Effector memory CD4-positive, alpha-beta T cell (primary cell): ENCODE measurements around the gene TMED9.

Experiments used
- DNase-seq, 3 donors: peaks; one replicate each; pipeline ENCODE4 v3.0.0-alpha.2; 2020
- H3K27ac ChIP-seq: 2 replicates; pipeline ENCODE4 v1.7.0; 2013; ENCODE audit warnings: mild to moderate bottlenecking, low read length, moderate library complexity; ENCODE audit not compliant: insufficient read depth, poor library complexity, severe bottlenecking
- H3K27me3 ChIP-seq: replicated peaks from 2 replicates; pipeline ENCODE4 v1.7.0; 2013; ENCODE audit warnings: mild to moderate bottlenecking, low read length; ENCODE audit not compliant: insufficient read depth, control insufficient read depth, poor library complexity, severe bottlenecking
- H3K36me3 ChIP-seq: 2 replicates; pipeline ENCODE4 v1.7.0; 2013; ENCODE audit warnings: mild to moderate bottlenecking, low read length, moderate library complexity; ENCODE audit not compliant: control insufficient read depth, insufficient read depth
- H3K4me1 ChIP-seq: 2 replicates; pipeline ENCODE4 v1.7.0; 2013; ENCODE audit warnings: low read length, mild to moderate bottlenecking; ENCODE audit not compliant: control insufficient read depth, insufficient read depth, poor library complexity, severe bottlenecking
- H3K4me3 ChIP-seq: 2 replicates; pipeline ENCODE4 v1.7.0; 2013; ENCODE audit warnings: low read length, low read depth, mild to moderate bottlenecking; ENCODE audit not compliant: insufficient read depth, poor library complexity, severe bottlenecking
- H3K9me3 ChIP-seq: 2 replicates; pipeline ENCODE4 v1.7.0; 2013; ENCODE audit warnings: mild to moderate bottlenecking, low read length, moderate library complexity; ENCODE audit not compliant: control insufficient read depth

The TMED9 gene

GRCh38 chr5:177596775-177597238 lies 4.8 kb downstream of the TMED9 start:
- peaks cover 18% of the 10 kb centered on the region for H3K4me1 ChIP-seq
- no peaks in the 10 kb centered on the region for H3K9me3 ChIP-seq
- H3K4me3 ChIP-seq = no peak overlapping the region
- no peak for DNase-seq
- no peak overlapping the region for H3K27ac ChIP-seq
- H3K36me3 ChIP-seq = peaks cover 34% of the 10 kb centered on the region
- no peaks in the 10 kb centered on the region for H3K27me3 ChIP-seq

- Histone ChIP-seq H3K4me1 (peaks cover 8% of the 10 kb centered on the region), H3K27me3 (no peaks in the 10 kb centered on the region)
- no peak for DNase-seq
Measured at GRCh38 chr5:177598477-177598876, 6.5 kb downstream of the TMED9 start.

GRCh38 chr5:177599731-177600507 lies 7.9 kb downstream of the TMED9 start, which contains the start of gene B4GALT7:
Gene B4GALT7 (plus strand): TSS chr5:177600132. CDS start chr5:177600211, 79 bp downstream.
- peak; percentile 66 to 75 (median 74) for DNase-seq
- Histone ChIP-seq H3K4me1 (peaks cover 6% of the 10 kb centered on the region), H3K9me3 (no peaks in the 10 kb centered on the region), H3K36me3 (peaks cover 16% of the 10 kb centered on the region), H3K4me3 (peak within 1 kb of the TSS; percentile 79), H3K27ac (peak within 1 kb of the TSS; percentile 65), H3K27me3 (no peaks in the 10 kb centered on the region)

More at GRCh38 chr5:177598477-177598876, 6.5 kb downstream of the TMED9 start:
- H3K4me3 ChIP-seq = no peak overlapping the region
- H3K9me3 ChIP-seq = no peaks in the 10 kb centered on the region
- peaks cover 30% of the 10 kb centered on the region for H3K36me3 ChIP-seq
- H3K27ac ChIP-seq = peak overlapping the region; percentile 11

GRCh38 chr5:177600508-177601018 lies 8.6 kb downstream of the TMED9 start:
- H3K9me3 ChIP-seq = no peaks in the 10 kb centered on the region
- H3K27me3 ChIP-seq = no peaks in the 10 kb centered on the region
- peak overlapping the region; percentile 65 for H3K27ac ChIP-seq
- peaks cover 6% of the 10 kb centered on the region for H3K4me1 ChIP-seq
- peak overlapping the region; percentile 79 for H3K4me3 ChIP-seq
- peaks cover 10% of the 10 kb centered on the region for H3K36me3 ChIP-seq
- DNase-seq = no peak

- Histone ChIP-seq H3K4me1 (peaks cover 6% of the 10 kb centered on the region), H3K27ac (no peak overlapping the region), H3K36me3 (peaks cover 9% of the 10 kb centered on the region), H3K4me3 (no peak overlapping the region), H3K9me3 (no peaks in the 10 kb centered on the region), H3K27me3 (no peaks in the 10 kb centered on the region)
- DNase-seq = no peak
Measured at GRCh38 chr5:177601126-177601525, 9.1 kb downstream of the TMED9 start.

GRCh38 chr5:177601577-177602457 lies 9.8 kb downstream of the TMED9 start:
- Histone ChIP-seq H3K4me3 (no peak overlapping the region), H3K9me3 (no peaks in the 10 kb centered on the region), H3K27ac (no peak overlapping the region), H3K36me3 (peaks cover 5% of the 10 kb centered on the region), H3K4me1 (peaks cover 6% of the 10 kb centered on the region), H3K27me3 (no peaks in the 10 kb centered on the region)
- no peak for DNase-seq

GRCh38 chr5:177602458-177602830 lies 10.4 kb downstream of the TMED9 start:
- Histone ChIP-seq H3K4me1 (peaks cover 9% of the 10 kb centered on the region), H3K9me3 (no peaks in the 10 kb centered on the region), H3K36me3 (peaks cover 5% of the 10 kb centered on the region), H3K27me3 (no peaks in the 10 kb centered on the region), H3K4me3 (no peak overlapping the region), H3K27ac (no peak overlapping the region)
- no peak for DNase-seq

GRCh38 chr5:177603631-177604030 lies 11.6 kb downstream of the TMED9 start:
- no peak for DNase-seq
- Histone ChIP-seq H3K4me1 (peaks cover 9% of the 10 kb centered on the region), H3K27ac (no peak overlapping the region)

GRCh38 chr5:177604116-177604521 lies 12.1 kb downstream of the TMED9 start:
- Histone ChIP-seq H3K4me3 (no peak overlapping the region), H3K27me3 (no peaks in the 10 kb centered on the region), H3K27ac (no peak overlapping the region), H3K9me3 (no peaks in the 10 kb centered on the region), H3K36me3 (peaks cover 5% of the 10 kb centered on the region), H3K4me1 (peaks cover 9% of the 10 kb centered on the region)
- no peak for DNase-seq

More at GRCh38 chr5:177603631-177604030, 11.6 kb downstream of the TMED9 start:
- Histone ChIP-seq H3K27me3 (no peaks in the 10 kb centered on the region), H3K36me3 (peaks cover 5% of the 10 kb centered on the region), H3K4me3 (no peak overlapping the region), H3K9me3 (no peaks in the 10 kb centered on the region)
